HG03342 (cell line): ENCODE results near the gene EDIL3.
A peak's percentile ranks its signal among the peaks of the same experiment; 100 is the strongest.
"Not testable (repeated sequence)": the region's sequence is repeated elsewhere in the genome, so short reads cannot be mapped to it uniquely, and the experiment has no call there.

Source experiments
- ATAC-seq: cut with Tn5 transposase; IDR thresholded peaks from one replicate; pipeline ENCODE4 v1.9.1; 2021; ENCODE audit warnings: mild to moderate bottlenecking, moderate library complexity; ENCODE audit not compliant: unreplicated experiment

The EDIL3 gene

DNA sequence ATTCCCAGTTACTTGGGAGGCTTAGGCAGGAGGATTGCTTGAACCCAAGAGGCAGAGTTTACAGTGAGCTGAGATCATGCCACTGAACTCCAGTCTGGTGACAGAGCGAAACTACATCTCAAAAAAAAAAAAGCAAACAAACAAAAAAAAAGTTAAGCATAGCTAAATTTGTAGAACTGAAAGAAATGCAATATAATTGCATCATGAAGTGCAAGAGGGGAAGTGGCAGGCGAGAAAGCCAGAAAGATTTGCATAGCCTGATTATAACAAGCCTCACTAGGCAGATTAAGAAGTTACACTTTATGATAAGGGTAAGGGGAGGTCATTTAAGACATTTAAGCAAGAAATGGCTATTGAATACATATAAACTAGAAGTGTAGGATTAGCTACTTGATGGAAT, 187.1 kb downstream of the EDIL3 start:
- no peak for ATAC-seq

DNA sequence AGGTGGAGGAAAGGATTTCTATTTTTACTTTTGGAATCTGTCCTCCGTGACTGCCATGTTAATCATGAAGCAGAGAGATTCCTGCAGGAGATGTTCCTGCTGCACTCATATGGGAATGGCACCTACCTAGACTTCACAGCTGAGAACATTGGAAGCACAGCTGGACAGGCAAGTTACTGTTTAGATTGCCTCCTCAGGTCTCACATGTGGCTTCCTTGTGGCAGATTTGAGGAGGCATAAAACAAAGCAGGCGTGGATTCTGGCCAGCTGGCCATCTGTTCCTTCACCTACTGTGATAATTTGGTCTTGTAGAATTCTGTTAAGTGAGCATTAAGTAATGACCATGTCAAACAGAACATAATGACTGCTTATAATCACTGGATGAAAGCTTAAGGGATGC, 193.4 kb downstream of the EDIL3 start:
- no peak for ATAC-seq

DNA sequence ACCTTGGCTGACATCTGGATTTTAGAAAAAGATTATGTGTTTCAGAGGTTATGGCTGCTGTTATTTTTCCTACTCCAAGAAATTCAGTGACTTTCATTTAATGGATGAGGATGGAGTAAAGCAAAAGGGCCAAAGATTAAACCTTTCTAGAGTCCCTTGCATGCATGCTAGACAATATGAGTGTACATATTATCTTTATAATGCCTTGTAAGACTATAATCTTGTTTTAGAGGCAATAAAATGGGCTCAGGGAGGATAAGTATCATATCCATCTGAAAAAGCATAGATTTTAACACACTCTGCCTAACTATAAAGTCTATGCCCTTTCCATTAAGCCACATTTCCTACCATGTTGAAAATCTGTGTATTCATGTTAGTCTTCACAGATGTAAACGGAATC, 199.8 kb downstream of the EDIL3 start:
- no peak for ATAC-seq

DNA sequence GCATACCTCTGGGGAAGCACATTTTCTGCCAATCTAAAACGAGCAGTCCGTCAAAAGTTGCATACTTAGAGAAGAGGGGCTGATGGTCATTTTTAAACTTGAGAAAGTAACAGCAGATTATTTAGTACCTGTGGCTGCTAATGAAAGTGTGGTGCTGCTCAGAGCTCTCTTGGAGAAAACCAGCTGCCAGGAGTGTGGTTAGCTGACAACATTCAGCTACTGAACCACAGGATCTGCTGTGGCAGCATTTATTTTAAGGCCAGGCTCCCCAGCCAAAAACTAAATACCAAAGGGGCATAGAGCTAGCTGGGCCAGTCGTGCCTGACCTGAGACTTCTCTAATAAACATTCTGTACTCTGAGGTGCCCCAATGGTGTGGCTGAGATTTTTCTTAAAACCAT, 203.6 kb downstream of the EDIL3 start:
- no peak for ATAC-seq

DNA sequence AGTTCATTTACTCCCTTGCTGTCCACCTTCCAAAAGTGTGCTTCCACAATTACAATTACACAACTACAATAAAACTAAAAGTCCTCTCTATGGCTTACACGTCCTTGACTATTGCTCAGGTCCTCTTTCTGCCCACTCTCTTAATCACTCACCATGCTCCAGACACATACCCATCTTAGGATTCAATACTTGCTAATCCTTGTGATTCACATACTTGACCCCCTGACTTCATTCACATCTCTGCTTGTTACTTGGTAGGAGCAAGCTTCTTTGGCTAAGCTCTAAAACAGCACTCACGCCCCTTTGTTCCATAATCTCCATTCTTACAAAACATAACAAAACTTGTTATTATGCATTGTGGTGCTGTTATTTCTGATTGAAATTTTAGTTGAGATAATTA, 215.8 kb downstream of the EDIL3 start:
- no peak for ATAC-seq

DNA sequence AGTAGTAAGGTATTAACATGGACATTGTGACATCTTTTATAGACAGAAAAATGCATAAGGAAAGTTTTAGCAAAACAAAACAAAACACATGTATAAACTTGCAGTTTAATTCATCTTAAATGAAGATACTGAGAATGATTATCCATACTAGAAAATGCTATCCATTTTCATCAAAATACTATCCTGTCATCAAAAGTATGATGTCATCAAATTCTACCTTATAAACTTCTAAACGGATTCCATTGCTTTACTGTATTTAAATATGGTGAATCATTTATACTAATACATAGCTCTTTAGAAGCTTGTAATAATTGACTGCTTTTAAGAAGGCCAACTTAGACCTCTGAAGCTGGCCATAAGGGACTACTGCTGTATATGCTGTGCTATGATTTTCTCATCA, 221.0 kb downstream of the EDIL3 start:
- ATAC-seq: no peak

DNA sequence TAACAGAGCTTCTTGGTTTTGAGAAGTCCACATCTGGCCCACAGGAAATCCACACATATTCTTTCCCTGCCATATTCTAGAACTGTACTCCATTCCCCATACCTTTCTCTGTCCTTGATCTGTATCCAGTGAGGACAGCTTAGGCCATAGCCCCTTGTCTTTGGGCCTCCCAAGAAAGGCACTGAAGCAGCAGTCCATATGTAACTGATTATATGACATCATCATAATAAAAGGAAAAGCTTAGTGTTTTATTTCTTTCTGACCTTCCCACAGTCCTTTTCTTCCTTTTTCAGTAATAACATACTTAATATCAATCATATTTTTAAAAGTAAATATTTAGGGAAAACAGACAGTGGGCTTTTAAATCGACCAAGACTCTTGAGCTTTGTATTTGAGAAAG, 222.0 kb downstream of the EDIL3 start:
- no peak for ATAC-seq

DNA sequence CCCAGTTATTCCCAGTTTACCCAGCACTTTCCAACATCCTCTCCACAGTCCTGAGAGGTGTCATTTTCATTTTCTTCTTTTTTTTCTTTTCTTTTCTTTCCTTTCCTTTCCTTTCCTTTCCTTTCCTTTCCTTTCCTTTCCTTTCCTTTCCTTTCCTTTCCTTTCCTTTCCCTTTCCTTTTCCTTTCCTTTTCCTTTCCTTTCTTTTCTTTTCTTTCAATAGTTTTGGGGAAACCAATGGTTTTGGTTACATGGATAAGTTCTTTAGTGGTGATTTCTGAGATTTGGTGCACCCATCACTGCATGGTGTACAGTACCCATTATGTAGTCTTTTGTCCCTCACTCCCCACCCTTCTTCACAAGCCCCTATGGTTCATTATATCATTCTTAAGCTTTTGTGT, 224.0 kb downstream of the EDIL3 start:
- ATAC-seq: not testable (repeated sequence)

DNA sequence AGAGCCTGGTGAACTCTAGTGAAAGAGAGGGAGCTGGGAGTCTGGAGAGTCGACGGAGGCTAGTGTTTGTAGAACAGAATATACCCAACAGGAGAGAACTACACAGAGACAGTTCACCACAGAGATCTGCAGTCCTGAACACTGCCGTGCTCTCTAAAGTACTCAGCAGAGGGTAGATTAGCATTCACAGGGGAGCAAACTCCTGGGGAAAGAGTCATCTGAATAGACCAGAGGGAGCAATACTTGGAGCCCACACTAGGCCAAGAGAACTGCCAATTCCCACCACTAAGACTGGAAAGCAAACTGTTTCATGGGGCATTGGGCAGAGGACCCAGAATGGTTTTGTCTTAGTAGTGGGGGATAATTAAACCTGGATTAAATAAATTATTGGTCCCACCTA, 235.6 kb downstream of the EDIL3 start:
- no peak for ATAC-seq

DNA sequence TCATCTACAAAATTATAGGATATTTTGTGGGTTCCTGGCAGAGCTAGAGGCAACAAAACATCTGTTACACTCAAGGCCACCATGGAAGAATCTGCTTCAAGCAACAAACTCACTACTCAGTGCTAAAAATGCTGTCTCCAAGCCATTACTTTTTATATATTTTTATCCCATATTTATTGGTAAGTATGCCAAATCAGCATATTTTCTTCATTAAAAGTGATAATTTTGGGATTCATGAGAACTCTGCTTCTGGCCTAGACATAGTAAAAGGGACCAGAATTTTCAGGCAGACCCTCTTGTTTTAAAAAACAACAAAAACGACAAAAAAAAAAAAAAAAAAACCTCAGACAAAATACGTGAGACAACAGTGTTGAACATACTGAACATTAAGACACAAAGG, 236.0 kb downstream of the EDIL3 start:
- ATAC-seq: no peak

DNA sequence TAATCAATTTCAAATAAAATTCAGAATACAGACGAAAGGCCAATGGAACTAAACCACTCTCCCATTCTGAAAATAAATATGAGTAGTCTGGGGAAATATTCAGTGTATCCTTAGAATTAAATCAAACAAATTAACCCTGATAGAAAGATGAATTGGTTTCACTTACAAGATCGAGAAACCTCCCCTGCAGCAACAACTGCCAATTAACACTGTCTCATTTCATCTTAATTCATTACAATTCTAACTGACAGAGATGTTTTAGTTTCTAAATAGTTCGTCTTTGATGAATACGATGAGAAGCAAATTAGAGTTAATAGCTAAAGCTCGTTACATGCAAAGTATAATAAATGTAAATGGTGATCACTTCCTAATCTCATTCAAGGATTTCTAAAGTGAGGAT, 247.1 kb downstream of the EDIL3 start:
- no peak for ATAC-seq

DNA sequence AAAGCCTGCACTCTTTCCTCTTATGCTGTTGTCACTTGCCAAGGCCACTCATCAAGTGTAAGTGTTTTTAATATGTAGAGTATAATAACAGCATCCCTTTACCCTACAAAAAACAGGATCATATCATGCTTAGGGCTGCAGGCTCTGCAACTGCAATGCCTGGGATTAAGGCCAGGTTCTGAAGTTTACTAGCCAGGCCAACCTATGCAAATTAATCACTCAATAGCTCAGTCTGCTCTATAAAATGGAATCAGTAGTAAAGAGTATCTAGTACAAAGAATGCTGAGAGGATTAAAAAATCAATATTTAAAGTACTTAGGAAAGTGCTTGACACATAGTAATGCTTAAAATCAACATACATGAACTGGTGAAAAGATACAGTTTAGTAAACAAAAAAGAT, 253.3 kb downstream of the EDIL3 start:
- ATAC-seq: no peak

DNA sequence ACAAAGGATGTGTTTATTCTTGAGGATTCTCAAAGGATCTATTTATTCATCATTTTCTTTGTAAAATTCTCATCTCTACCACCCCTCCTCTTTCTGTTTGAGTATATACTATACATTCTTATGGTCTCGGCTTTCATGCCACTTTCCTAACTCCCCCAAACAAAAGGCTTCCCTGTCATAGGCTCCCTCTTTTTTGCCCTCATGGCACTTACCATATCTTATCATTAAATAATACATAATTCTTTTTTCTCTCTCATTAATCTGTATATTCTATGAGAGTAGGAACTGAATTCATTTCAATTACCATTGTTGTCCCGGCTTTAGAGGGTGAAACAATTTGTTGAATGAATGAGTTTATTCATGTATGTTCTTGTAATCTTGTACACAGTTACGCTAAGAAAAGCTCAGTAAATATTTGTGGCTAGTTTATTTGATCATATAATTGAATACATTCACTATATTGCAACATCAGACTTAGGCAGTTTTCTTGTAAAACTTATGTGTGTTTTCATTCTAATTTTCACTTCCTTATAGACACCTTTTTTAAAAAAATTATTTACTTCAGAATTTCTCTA, 254.6 kb downstream of the EDIL3 start:
- ATAC-seq: no peak

DNA sequence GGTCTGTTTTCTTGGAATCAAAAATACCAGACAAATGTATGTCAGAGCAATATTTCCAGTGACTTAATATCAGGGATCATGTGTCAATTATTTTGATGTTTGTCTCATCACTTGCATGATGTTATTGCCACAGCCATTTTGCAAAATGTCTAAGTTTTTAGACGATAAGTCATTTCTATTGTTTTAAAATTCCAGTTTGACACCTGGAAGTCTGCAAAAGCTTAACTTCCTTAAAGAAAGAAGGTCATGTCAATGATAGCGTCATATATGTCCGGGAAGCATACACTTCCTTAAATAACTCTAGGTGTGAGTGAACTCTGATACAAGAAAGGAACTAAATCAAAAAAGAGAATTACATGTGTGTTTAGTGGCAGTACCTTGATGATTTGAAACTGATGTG, 259.5 kb downstream of the EDIL3 start:
- no peak for ATAC-seq

DNA sequence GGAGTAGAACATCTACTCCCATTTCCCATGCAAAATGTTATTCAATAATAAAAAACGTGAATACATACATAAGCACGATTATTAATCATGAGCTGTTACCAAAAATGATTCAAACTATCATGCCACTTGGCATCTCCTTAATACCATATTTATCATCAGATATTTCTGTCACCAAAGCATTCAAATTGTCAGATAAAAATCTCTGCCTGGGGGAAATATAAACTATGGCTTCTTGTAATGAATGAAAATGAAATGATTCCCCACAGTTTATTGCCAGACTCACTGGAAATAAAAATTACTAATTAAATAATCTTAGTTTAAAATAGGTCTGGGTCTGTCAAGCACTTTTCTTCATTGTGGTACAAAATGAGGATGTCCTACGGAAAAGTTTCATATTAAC, 265.4 kb downstream of the EDIL3 start:
- ATAC-seq: no peak

DNA sequence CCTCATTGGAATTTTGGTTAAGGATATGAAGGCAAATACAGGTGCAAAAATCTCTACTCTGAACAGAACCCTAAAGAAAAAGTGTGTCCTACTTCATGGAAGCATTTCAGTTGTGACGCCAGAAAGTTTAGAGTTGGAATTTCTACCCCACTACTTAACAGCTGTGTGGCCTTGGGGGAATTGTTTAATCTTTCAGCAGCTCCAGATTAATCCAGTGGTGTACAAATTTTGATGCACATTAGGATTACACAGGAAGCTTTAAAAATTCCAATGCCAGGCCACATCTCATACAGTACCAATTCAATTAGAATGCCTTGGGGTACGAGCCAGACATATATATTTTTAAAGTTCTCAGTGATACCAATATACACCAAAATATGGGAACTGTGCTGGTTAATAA, 266.1 kb downstream of the EDIL3 start:
- no peak for ATAC-seq

DNA sequence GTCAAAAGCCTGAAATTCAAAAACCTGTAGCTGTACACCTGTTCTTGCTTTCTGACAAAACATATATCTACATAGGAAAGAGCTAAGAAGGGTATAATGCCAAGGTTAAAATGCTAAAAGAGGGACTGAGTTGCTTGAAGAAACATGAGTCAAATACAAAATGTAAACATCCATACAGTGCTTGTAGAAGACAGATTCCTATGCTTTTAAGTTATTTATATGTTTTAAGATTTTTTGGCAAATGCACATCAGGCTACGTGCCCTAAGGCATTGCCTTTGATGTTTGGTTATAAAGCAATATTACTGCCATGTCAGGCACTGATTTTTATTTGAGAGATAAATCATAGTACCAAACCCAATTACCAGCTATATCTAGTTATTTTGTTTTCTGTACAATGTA, 269.0 kb downstream of the EDIL3 start:
- ATAC-seq: no peak

DNA sequence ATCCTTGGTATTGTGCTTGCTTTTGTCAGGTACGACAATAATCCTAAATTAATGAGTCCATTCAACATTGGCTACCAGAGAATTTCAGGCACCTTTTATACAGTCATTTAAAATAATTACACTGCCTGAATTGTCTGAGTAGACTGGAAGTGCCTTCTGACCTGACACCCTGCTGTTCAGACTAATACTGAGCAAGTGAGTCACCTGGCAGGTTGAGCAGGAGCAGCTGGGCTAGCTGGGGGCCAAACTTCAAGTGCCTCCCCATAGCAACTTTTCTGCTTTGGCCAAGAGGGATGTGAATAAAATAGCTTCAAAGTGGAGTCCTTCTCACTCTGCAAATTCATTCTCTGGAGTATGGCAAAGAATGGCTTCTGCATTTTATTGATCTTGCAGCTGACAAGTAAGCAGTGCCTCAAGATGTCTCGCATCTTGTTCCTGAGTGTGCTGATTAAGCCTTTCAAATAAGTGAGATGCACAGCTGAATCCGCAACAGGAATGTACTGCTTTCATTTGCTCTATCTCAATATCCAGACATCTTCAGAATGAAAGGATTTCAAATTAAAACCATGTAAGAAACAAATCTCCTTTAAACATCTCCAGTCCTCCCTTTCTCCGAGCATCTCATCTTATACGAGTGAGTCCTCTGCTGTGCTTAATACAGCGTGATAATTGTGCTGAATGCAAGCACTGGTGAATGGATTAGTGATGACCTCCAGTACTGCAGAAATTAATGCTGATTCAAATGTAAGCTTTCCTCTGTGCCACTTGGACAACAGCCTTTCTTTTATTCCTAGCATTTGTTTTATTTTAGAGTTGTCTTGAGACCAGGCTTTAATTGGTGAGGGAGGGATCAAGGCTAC, 271.2 kb downstream of the EDIL3 start:
- no peak for ATAC-seq

DNA sequence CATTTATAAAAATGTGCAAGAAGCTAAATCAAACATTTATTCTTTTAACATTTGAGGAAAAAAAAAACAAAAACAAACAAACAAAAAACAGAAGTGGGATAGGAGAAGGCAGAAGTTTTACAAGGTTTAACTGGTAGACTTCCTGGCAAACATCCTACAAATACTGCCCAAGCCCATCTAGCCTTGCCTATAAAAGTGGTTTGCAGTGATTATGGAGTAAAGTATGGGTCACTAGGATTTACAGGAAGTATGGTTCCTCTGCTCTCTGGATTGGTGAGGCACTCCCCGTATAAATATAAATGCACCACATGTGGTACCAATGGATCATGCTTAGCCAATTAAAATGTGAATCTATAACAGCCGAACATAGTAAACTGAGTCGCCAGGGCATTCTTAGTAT, 291.9 kb downstream of the EDIL3 start:
- ATAC-seq: no peak

DNA sequence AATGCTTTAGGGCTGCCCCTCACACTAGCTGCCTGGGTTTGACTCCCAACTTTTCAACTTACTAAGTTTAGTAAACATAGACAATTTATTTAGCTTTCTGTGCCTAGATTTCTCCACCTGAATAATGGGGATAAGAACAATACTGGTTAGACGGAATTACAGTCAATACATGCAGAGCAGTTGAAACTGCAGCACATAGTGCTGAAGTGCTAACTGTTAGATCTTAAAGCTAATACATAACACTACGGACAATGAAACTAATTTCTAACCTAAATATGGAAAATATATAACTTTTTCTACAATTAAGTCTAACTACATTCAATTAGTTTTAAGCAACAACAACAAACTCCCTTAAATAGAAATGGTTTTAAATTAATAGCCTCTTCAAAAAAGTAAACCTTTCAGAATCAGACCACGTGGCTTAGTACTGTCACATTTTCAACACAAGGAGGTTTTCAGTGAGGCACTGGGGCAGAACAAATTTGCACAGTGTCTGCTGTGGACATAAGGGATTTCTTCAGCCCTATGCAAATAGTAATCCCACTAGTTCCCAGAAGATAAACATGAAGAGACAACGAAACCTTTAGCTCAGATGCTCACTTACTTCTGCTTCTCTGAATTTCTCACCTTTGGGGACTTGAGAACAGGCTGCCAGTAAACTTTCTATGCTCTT, 293.4 kb downstream of the EDIL3 start:
- peak; percentile 36 for ATAC-seq

DNA sequence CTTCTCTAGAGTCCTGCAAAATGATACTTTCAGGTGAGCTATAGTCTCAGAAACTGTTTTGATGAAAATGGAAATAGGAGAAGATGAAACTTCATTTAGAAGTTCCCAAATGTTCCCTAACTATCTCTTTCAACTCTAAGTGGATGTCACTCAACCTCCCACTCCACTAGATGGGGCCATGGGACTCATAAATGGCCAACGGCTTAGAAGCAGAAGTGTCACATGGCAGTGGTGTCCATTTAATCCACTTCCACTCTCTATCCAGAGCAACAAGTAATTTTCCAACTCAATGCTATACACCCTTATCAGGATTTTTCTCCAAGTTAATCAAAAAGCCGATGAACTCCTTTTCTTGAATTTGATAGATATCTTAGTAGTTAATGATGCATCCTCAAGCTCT, 295.7 kb downstream of the EDIL3 start:
- ATAC-seq: no peak

DNA sequence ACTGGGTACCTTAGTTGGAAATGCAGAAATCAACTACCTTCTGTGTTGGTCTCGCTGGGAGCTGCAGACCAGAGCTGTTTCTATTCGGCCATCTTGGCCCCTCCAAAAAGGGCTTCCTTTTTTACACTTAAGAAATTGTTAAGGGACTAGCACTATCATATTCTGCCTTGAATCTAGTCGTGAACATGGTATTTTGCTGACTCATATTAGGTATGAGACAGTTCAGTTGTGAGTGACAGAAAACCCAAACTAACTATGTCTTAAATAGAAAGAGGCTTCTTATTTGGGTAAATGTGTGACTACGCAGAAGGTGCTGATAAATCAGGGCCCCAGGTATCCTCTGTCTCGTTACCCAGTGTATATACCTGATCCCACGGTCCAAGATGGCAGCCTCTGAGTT, 298.2 kb downstream of the EDIL3 start:
- no peak for ATAC-seq
